ENCODE data around the gene COL19A1.

COL19A1 gene

GRCh38 chr6:70175770-70176169 lies 309.4 kb downstream of the COL19A1 start:
- Histone ChIP-seq H3K9me3 (no peaks in the 10 kb centered on the region), H3K4me1 (ENCODE audit: control insufficient read depth in 1 of 2, insufficient read depth in 1 of 2, low read depth in 1 of 2, low read length in 1 of 2) (no peaks in the 10 kb centered on the region)
- TF ChIP-seq, protein P1, sequence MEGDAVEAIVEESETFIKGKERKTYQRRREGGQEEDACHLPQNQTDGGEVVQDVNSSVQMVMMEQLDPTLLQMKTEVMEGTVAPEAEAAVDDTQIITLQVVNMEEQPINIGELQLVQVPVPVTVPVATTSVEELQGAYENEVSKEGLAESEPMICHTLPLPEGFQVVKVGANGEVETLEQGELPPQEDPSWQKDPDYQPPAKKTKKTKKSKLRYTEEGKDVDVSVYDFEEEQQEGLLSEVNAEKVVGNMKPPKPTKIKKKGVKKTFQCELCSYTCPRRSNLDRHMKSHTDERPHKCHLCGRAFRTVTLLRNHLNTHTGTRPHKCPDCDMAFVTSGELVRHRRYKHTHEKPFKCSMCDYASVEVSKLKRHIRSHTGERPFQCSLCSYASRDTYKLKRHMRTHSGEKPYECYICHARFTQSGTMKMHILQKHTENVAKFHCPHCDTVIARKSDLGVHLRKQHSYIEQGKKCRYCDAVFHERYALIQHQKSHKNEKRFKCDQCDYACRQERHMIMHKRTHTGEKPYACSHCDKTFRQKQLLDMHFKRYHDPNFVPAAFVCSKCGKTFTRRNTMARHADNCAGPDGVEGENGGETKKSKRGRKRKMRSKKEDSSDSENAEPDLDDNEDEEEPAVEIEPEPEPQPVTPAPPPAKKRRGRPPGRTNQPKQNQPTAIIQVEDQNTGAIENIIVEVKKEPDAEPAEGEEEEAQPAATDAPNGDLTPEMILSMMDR (IDR thresholded peaks at IDR 0.05), result no peak

DNA sequence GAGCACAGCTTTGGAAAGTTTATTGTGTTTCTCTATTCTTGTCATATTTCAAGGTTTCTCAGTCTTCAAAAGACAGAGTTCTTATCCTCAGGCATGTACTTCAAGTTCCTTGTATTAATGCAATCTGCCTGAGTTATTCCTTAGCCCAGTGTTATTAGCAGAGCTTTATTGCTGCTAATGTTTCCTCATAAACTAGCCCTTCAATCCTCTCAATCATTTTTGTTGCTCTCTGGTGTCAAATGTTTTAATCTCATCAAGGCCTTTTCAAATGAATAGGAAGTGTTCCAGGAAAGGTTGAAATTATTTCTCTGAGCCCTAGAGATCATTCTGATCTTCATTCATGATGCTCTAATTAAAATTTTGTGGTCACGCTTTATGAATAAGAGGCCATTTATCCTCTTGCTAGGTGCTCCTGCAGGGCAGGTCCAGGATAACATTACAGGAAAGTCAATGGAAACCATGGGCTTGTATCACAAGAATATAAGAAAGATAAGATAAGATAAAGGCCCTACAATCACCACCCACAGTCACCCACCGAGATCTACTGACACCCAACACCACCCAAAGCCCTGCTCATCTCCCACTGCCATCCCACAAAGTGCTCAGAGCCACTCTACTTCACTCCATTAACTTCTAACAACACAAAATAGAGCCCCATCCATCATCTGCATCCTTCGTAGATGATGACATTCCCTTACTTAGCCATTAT lies 310.6 kb downstream of the COL19A1 start:
- TF ChIP-seq, protein P1 (IDR thresholded peaks at IDR 0.05), result no peak
- Histone ChIP-seq H3K27ac (no peak overlapping the region), H3K27me3 (no peaks in the 10 kb centered on the region), H3K4me1 (ENCODE audit: control insufficient read depth in 1 of 2, insufficient read depth in 1 of 2, low read depth in 1 of 2, low read length in 1 of 2) (no peaks in the 10 kb centered on the region), H3K36me3 (no peaks in the 10 kb centered on the region), H3K9me3 (no peaks in the 10 kb centered on the region), H3K4me3 (ENCODE audit: low read depth in 1 of 2, low read length in 1 of 2) (no peak overlapping the region)

More at GRCh38 chr6:70175770-70176169, 309.4 kb downstream of the COL19A1 start:
- Histone ChIP-seq H3K27ac (no peak overlapping the region), H3K4me3 (ENCODE audit: low read depth in 1 of 2, low read length in 1 of 2) (no peak overlapping the region), H3K36me3 (no peaks in the 10 kb centered on the region), H3K27me3 (no peaks in the 10 kb centered on the region)

- Histone ChIP-seq H3K9me3 (no peaks in the 10 kb centered on the region), H3K27ac (no peak overlapping the region), H3K4me1 (ENCODE audit: control insufficient read depth in 1 of 2, insufficient read depth in 1 of 2, low read depth in 1 of 2, low read length in 1 of 2) (no peaks in the 10 kb centered on the region), H3K4me3 (ENCODE audit: low read depth in 1 of 2, low read length in 1 of 2) (no peak overlapping the region), H3K27me3 (no peaks in the 10 kb centered on the region), H3K36me3 (no peaks in the 10 kb centered on the region)
- TF ChIP-seq, protein P1 (IDR thresholded peaks at IDR 0.05), result no peak
Measured at GRCh38 chr6:70180183-70180900, 314.0 kb downstream of the COL19A1 start.

DNA sequence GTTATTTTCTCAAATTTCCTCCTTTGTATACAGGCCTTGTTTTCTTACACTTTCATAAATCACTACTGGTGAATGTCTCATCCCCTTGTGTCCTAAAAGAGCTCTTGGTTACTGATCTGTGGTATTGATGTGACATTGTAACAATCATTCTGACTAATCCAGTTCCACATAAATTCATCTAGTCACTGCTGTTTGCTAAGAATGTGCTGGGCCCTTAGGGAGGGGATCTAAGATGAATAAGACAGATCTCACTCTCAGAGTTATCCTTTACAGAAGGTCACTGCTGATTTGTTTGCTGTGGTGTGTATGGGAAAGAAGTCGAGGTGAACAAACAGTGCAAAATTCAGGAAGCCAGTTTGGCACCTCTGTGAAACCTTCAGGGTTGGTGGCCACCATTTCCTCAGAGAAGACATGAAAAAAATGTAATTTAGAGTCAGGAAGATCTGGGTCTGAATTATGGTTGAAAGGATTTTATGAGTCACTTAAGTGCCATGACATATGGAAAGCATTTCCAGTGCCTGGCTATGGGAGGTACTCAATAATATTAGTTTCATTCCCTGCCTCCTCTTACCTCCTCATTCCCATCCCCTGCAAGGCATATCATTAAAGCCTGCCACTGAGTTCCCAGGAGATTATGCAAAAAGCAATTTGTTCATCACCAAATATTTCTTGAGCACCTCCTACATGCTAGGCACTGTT lies 314.7 kb downstream of the COL19A1 start:
- Histone ChIP-seq H3K27me3 (no peaks in the 10 kb centered on the region), H3K4me3 (ENCODE audit: low read depth in 1 of 2, low read length in 1 of 2) (no peak overlapping the region), H3K4me1 (ENCODE audit: control insufficient read depth in 1 of 2, insufficient read depth in 1 of 2, low read depth in 1 of 2, low read length in 1 of 2) (no peaks in the 10 kb centered on the region), H3K9me3 (no peaks in the 10 kb centered on the region), H3K27ac (no peak overlapping the region), H3K36me3 (no peaks in the 10 kb centered on the region)
- TF ChIP-seq, protein P1 (IDR thresholded peaks at IDR 0.05), result no peak

DNA sequence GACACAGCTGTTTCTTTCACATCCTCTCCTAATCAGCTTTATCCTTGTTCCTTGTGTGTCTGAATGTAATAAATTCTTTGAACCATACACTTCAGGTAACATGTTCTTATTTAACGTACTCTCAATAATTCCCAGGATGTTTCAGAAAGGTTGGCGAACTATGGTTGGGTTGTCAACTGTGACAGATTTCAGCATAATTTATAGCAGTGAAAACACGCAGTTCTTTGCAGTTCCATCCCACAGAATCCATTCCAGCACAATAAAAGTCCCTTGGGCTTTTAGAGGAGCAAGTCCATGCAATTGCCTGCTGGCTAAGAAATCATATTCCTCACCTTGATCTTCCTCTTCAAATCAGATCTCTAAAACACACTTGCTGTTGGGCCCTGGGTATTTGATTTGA lies 317.2 kb downstream of the COL19A1 start:
- no peak overlapping the region for H3K4me3 ChIP-seq (ENCODE audit: low read depth in 1 of 2, low read length in 1 of 2)
- no peaks in the 10 kb centered on the region for H3K9me3 ChIP-seq
- no peaks in the 10 kb centered on the region for H3K36me3 ChIP-seq
- TF ChIP-seq, protein P1 (IDR thresholded peaks at IDR 0.05), result no peak
- no peaks in the 10 kb centered on the region for H3K4me1 ChIP-seq (ENCODE audit: control insufficient read depth in 1 of 2, insufficient read depth in 1 of 2, low read depth in 1 of 2, low read length in 1 of 2)
- H3K27me3 ChIP-seq, result no peaks in the 10 kb centered on the region
- H3K27ac ChIP-seq, result no peak overlapping the region
